Loucy (cell line): ENCODE measurements around the gene REC114.
A peak's percentile ranks its signal among the peaks of the same experiment; 100 is the strongest.

Experiments
- H2AFZ ChIP-seq: fragments of 200-600 bp; sonication (generic); 2 replicates; pipeline ENCODE4 v1.6.0; 2016; ENCODE audit warnings: antibody characterized with exemption, mild to moderate bottlenecking, low read length, moderate library complexity
- H3F3A ChIP-seq: fragments of 200-600 bp; 2 replicates; pipeline ENCODE4 v1.6.0; 2016; ENCODE audit warnings: antibody characterized with exemption, low read depth, mild to moderate bottlenecking
- H3K27me3 ChIP-seq: fragments of 200-600 bp; sonication (generic); 2 replicates; pipeline ENCODE4 v1.6.1; 2014; ENCODE audit warnings: low read length, mild to moderate bottlenecking; ENCODE audit not compliant: insufficient read depth, poor library complexity, severe bottlenecking
- H3K36me3 ChIP-seq: fragments of 200-600 bp; sonication (generic); 2 replicates; pipeline ENCODE4 v1.6.1; 2016; ENCODE audit warnings: low read length; ENCODE audit not compliant: insufficient read depth
- H3K4me1 ChIP-seq: fragments of 200-600 bp; sonication (generic); 2 replicates; pipeline ENCODE4 v1.5.1; 2014; ENCODE audit warnings: low read length, mild to moderate bottlenecking; ENCODE audit not compliant: insufficient read depth, poor library complexity, severe bottlenecking
- H3K4me2 ChIP-seq: fragments of 200-600 bp; sonication (generic); 2 replicates; pipeline ENCODE4 v1.6.0; 2014; ENCODE audit warnings: antibody characterized with exemption, low read length, low read depth, mild to moderate bottlenecking; ENCODE audit not compliant: poor library complexity, severe bottlenecking
- H3K4me3 ChIP-seq: fragments of 200-600 bp; sonication (generic); 2 replicates; pipeline ENCODE4 v1.5.1; 2014; ENCODE audit warnings: low read length, mild to moderate bottlenecking, mixed read lengths; ENCODE audit not compliant: poor library complexity, severe bottlenecking
- H3K79me2 ChIP-seq: fragments of 200-600 bp; sonication (generic); 2 replicates; pipeline ENCODE4 v1.6.1; 2014; ENCODE audit warnings: low read length; ENCODE audit not compliant: insufficient read depth
- H3K9ac ChIP-seq: fragments of 200-600 bp; sonication (generic); 2 replicates; pipeline ENCODE4 v1.6.0; 2014; ENCODE audit warnings: mild to moderate bottlenecking, low read depth, low read length, moderate library complexity; ENCODE audit not compliant: poor library complexity, severe bottlenecking
- H3K9me2 ChIP-seq: fragments of 200-600 bp; sonication (generic); replicated peaks from 2 replicates; pipeline ENCODE4 v1.6.1; 2016; ENCODE audit warnings: low read depth, low read length, mixed read lengths
- H3K9me3 ChIP-seq: fragments of 200-600 bp; sonication (generic); 2 replicates; pipeline ENCODE4 v1.6.1; 2014; ENCODE audit warnings: mild to moderate bottlenecking, antibody characterized with exemption, low read length, low read depth; ENCODE audit not compliant: insufficient read depth
- H4K20me1 ChIP-seq: fragments of 200-600 bp; sonication (generic); 2 replicates; pipeline ENCODE4 v1.6.0; 2014; ENCODE audit warnings: antibody characterized with exemption, low read length, mild to moderate bottlenecking; ENCODE audit not compliant: insufficient read depth, poor library complexity, severe bottlenecking
- EZH2phosphoT487 ChIP-seq: fragments of 200-600 bp; IDR thresholded peaks from 2 replicates; pipeline ENCODE4 v1.6.1; 2018; ENCODE audit warnings: antibody characterized with exemption, mild to moderate bottlenecking, moderate library complexity, borderline replicate concordance
- TF ChIP-seq, protein P1 (sequence below): fragments of 200-600 bp; sonication (generic); conservative IDR thresholded peaks from 2 replicates; pipeline ENCODE4 v1.5.1; 2014; ENCODE audit warnings: mild to moderate bottlenecking, antibody characterized with exemption, low read length

REC114 gene

GRCh38 chr15:73460662-73461061, 17.7 kb downstream of the REC114 start:
- Histone ChIP-seq H3K4me1 (no peaks in the 10 kb centered on the region), H3K9me2 (no peaks in the 10 kb centered on the region), H3K4me2 (no peak overlapping the region), H3K4me3 (no peak overlapping the region), H4K20me1 (no peaks in the 10 kb centered on the region), H3F3A (no peaks in the 10 kb centered on the region), H3K9me3 (no peaks in the 10 kb centered on the region), H3K79me2 (no peaks in the 10 kb centered on the region), H3K36me3 (no peaks in the 10 kb centered on the region), H3K9ac (no peak overlapping the region), H3K27me3 (no peaks in the 10 kb centered on the region), H2AFZ (no peak overlapping the region)
- TF ChIP-seq, protein P1, sequence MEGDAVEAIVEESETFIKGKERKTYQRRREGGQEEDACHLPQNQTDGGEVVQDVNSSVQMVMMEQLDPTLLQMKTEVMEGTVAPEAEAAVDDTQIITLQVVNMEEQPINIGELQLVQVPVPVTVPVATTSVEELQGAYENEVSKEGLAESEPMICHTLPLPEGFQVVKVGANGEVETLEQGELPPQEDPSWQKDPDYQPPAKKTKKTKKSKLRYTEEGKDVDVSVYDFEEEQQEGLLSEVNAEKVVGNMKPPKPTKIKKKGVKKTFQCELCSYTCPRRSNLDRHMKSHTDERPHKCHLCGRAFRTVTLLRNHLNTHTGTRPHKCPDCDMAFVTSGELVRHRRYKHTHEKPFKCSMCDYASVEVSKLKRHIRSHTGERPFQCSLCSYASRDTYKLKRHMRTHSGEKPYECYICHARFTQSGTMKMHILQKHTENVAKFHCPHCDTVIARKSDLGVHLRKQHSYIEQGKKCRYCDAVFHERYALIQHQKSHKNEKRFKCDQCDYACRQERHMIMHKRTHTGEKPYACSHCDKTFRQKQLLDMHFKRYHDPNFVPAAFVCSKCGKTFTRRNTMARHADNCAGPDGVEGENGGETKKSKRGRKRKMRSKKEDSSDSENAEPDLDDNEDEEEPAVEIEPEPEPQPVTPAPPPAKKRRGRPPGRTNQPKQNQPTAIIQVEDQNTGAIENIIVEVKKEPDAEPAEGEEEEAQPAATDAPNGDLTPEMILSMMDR: no peak
- no peak for TF ChIP-seq EZH2phosphoT487

DNA sequence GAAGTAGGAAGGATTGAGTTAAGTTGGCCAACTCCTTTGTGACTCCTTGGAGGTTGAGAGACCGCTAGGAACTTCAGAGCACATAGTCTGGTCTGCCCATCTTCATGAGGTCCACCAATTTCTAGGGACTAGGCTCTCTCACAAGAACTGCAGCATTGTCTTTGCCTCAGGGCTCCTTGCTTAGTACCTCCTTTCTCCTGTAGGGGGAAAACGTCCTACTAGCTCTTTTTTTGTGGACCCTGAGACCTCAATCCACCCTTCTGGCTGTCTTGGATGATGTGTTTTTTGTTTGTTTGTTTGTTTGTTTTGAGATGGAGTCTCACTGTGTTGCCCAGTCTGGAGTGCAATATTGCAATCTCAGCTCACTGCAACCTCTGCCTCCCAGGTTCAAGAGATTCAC, 21.6 kb downstream of the REC114 start:
- Histone ChIP-seq H3K4me3 (no peak overlapping the region), H3F3A (no peaks in the 10 kb centered on the region), H4K20me1 (no peaks in the 10 kb centered on the region), H3K79me2 (no peaks in the 10 kb centered on the region), H2AFZ (no peak overlapping the region), H3K4me1 (no peaks in the 10 kb centered on the region), H3K9me3 (no peaks in the 10 kb centered on the region), H3K36me3 (no peaks in the 10 kb centered on the region), H3K9me2 (no peaks in the 10 kb centered on the region), H3K27me3 (no peaks in the 10 kb centered on the region), H3K4me2 (no peak overlapping the region), H3K9ac (no peak overlapping the region)
- TF ChIP-seq, protein P1: peak; percentile 49
- TF ChIP-seq EZH2phosphoT487: no peak

- no peaks in the 10 kb centered on the region for H3K27me3 ChIP-seq
- no peak overlapping the region for H3K9ac ChIP-seq
- H2AFZ ChIP-seq: no peak overlapping the region
- H3K9me3 ChIP-seq: no peaks in the 10 kb centered on the region
- H3K4me3 ChIP-seq: no peak overlapping the region
- no peaks in the 10 kb centered on the region for H3K4me1 ChIP-seq
- TF ChIP-seq EZH2phosphoT487: no peak
- TF ChIP-seq, protein P1: no peak
- no peaks in the 10 kb centered on the region for H3F3A ChIP-seq
- no peaks in the 10 kb centered on the region for H3K79me2 ChIP-seq
- no peaks in the 10 kb centered on the region for H4K20me1 ChIP-seq
- H3K4me2 ChIP-seq: no peak overlapping the region
- H3K9me2 ChIP-seq: no peaks in the 10 kb centered on the region
- H3K36me3 ChIP-seq: no peaks in the 10 kb centered on the region
These were observed 24.8 kb downstream of the REC114 start for GRCh38 chr15:73467758-73468157.
